Endothelial cell of umbilical vein (primary cell): Measurements from ENCODE around the gene CCER1. TPM values are rescaled to one million over a fixed set of nuclear protein-coding genes. Genes with fewer than 3 reads are reported as not detected.

Source experiments
- BruUV-seq: library from RNA; stranded (reverse); fragments of 400-500 nt; replicated peaks from 2 replicates; lab custom pipeline; 2021; lab: Mats Ljungman, UMichigan
- CTCF ChIA-PET: fragments of 300-600, 350-600 bp; sonication (Branson Sonifier 250); formaldehyde crosslinking; loops from one replicate; lab custom pipeline; 2021; ENCODE audit warnings: antibody characterized with exemption, inconsistent platforms; lab: Charles Lee
- POLR2A ChIA-PET: fragments of 300-600, 350-600 bp; sonication (Branson Sonifier 250); formaldehyde crosslinking; loops from one replicate; lab custom pipeline; 2021; ENCODE audit warnings: antibody characterized with exemption, inconsistent platforms; lab: Charles Lee
- DNase-seq: peaks from one replicate; pipeline ENCODE4 v3.0.0-alpha.2; 2011; ENCODE audit warnings: low read depth, low spot score
- FAIRE-seq: peaks from 2 replicates; lab custom pipeline; 2011; peaks lifted over from hg19 to GRCh38; lab: Jason Lieb, UNC
- H2AFZ ChIP-seq: 2 replicates; pipeline ENCODE4 v1.6.0; 2012; ENCODE audit warnings: low read depth, low read length, control low read depth, inconsistent platforms
- H3K27ac ChIP-seq: 2 replicates; pipeline ENCODE4 v1.5.1; 2011; ENCODE audit warnings: low read depth, mild to moderate bottlenecking, control low read depth, low read length, moderate library complexity; ENCODE audit not compliant: insufficient read depth
- H3K27me3 ChIP-seq, 2 experiments: 2 replicates each; pipeline versions ENCODE4 v1.6.0 to v1.6.1; 2011; ENCODE audit warnings: low read length in 2 of 2, mixed read lengths in 1 of 2; ENCODE audit not compliant: control insufficient read depth in 2 of 2, insufficient read depth in 2 of 2
- H3K36me3 ChIP-seq, 2 experiments: 2 replicates in 1 of 2; 3 replicates in 1 of 2; pipeline ENCODE4 v1.5.1; 2011; ENCODE audit warnings: low read length in 2 of 2, mild to moderate bottlenecking in 1 of 2, moderate library complexity in 1 of 2; ENCODE audit not compliant: control insufficient read depth in 2 of 2, insufficient read depth in 2 of 2; ENCODE audit errors: extremely low read depth in 1 of 2
- H3K4me1 ChIP-seq: 3 replicates; pipeline ENCODE4 v1.5.1; 2011; ENCODE audit warnings: mild to moderate bottlenecking, low read length; ENCODE audit not compliant: control insufficient read depth, insufficient read depth; ENCODE audit errors: extremely low read depth
- H3K4me2 ChIP-seq: 2 replicates; pipeline ENCODE4 v1.6.1; 2011; ENCODE audit warnings: low read length, control low read depth, mixed read lengths; ENCODE audit not compliant: insufficient read depth
- H3K4me3 ChIP-seq, 3 experiments: fragments of 200-600 bp in 1 of 3; sonication (generic), shearing (Covaris generic) in 1 of 3; replicated peaks in 1 of 3; 2 replicates each; pipeline ENCODE4 v1.5.1; 2011 to 2016; ENCODE audit warnings: control low read depth in 3 of 3, low read length in 3 of 3, mild to moderate bottlenecking in 2 of 3, inconsistent platforms in 1 of 3, low read depth in 1 of 3, moderate library complexity in 1 of 3; ENCODE audit not compliant: insufficient read depth in 1 of 3
- H3K79me2 ChIP-seq: 2 replicates; pipeline ENCODE4 v1.6.0; 2012; ENCODE audit warnings: low read length, inconsistent platforms; ENCODE audit not compliant: control insufficient read depth, insufficient read depth
- H3K9ac ChIP-seq: replicated peaks from 2 replicates; pipeline ENCODE3; 2011; ENCODE audit warnings: low read length, control low read depth; ENCODE audit not compliant: insufficient read depth; ENCODE audit errors: extremely low read depth
- H3K9me1 ChIP-seq: replicated peaks from 3 replicates; pipeline ENCODE4 v1.6.0; 2011; ENCODE audit warnings: mild to moderate bottlenecking, low read length; ENCODE audit not compliant: control insufficient read depth, insufficient read depth; ENCODE audit errors: extremely low read depth
- H3K9me3 ChIP-seq: replicated peaks from 2 replicates; pipeline ENCODE4 v1.5.1; 2012; ENCODE audit warnings: low read length, inconsistent platforms; ENCODE audit not compliant: control insufficient read depth, insufficient read depth
- H4K20me1 ChIP-seq: replicated peaks from 2 replicates; pipeline ENCODE3; 2011; ENCODE audit warnings: mild to moderate bottlenecking, low read length; ENCODE audit not compliant: control insufficient read depth, insufficient read depth; ENCODE audit errors: extremely low read depth
- EZH2 ChIP-seq: IDR thresholded peaks from 2 replicates; pipeline ENCODE4 v1.6.1; 2012; ENCODE audit warnings: borderline replicate concordance, low read depth, mild to moderate bottlenecking, moderate library complexity, low read length, inconsistent platforms; ENCODE audit not compliant: severe bottlenecking
- FOS ChIP-seq: IDR thresholded peaks from 2 replicates; pipeline ENCODE4 v1.6.1; 2011; ENCODE audit warnings: mild to moderate bottlenecking, low read length, moderate library complexity, borderline replicate concordance; ENCODE audit not compliant: insufficient read depth
- GATA2 ChIP-seq: IDR thresholded peaks from 2 replicates; pipeline ENCODE4 v1.7.0; 2011; ENCODE audit warnings: low read depth, mild to moderate bottlenecking, moderate library complexity, mixed read lengths, low read length; ENCODE audit not compliant: insufficient read length, insufficient read depth
- JUN ChIP-seq: IDR thresholded peaks from 2 replicates; pipeline ENCODE4 v1.6.1; 2011; ENCODE audit warnings: borderline replicate concordance, low read depth; ENCODE audit not compliant: insufficient read length, insufficient read depth
- MYC ChIP-seq: IDR thresholded peaks from one replicate; pipeline ENCODE4 v1.6.1; 2011; ENCODE audit warnings: mild to moderate bottlenecking, low read depth, low read length
- POLR2A ChIP-seq: IDR thresholded peaks from 2 replicates; pipeline ENCODE4 v1.6.1; 2012; ENCODE audit warnings: low read depth, mild to moderate bottlenecking, control low read depth, low read length
- POLR2AphosphoS5 ChIP-seq: IDR thresholded peaks from 2 replicates; pipeline ENCODE4 v1.6.1; 2012; ENCODE audit warnings: low read depth, mild to moderate bottlenecking, control low read depth, low read length, moderate library complexity; ENCODE audit not compliant: insufficient read depth
- dilution Hi-C: fragments of 300-500 bp; cut with MboI; formaldehyde crosslinking; loops from one replicate; pipeline ENCODE4 v1.15.0; 2019; ENCODE audit warnings: low sequenced_read_pairs; ENCODE audit not compliant: extremely low pct_ligation_motif_present
- intact Hi-C: fragments of 100-400 bp; cut with micrococcal nuclease; formaldehyde crosslinking; loops from one replicate; pipeline ENCODE4 v1.10.0; 2022
- polyA plus RNA-seq, 4 experiments: library from polyadenylated mRNA; depleted of rRNA in 3 of 4; stranded (reverse) in 3 of 4; unstranded in 1 of 4; fragments of >200 nt; gene quantifications; 2 replicates each; pipeline versions ENCODE4 v1.2.1 to v1.2.3, GENCODE V29; 2011 to 2012; ENCODE audit warnings: missing spikeins in 1 of 4
- total RNA-seq: library from RNA; stranded (reverse); gene quantifications from 2 replicates; pipeline ENCODE4 v1.2.3, GENCODE V29; 2021
- TF ChIP-seq, protein P1 (sequence below): IDR thresholded peaks from 2 replicates; pipeline ENCODE4 v1.6.1; 2011; ENCODE audit not compliant: insufficient read depth, insufficient read length
- TF ChIP-seq, protein P2 (sequence below), 2 donors: IDR thresholded peaks; 1 replicate in 1 of 2; 2 replicates in 1 of 2; pipeline ENCODE4 v1.5.1; 2011; ENCODE audit warnings: low read length in 2 of 2, mild to moderate bottlenecking in 2 of 2, moderate library complexity in 2 of 2, control low read depth in 1 of 2, inconsistent platforms in 1 of 2, low read depth in 1 of 2; ENCODE audit not compliant: insufficient read depth in 1 of 2; ENCODE audit errors: extremely low read depth in 1 of 2

The CCER1 gene
- total and polyA plus RNA-seq, 2 donors (not counting 3 experiments of a cell fraction or from before 2014, with no cell fraction given): not detected

- intact Hi-C loops (no loop called here), dilution Hi-C loops (no loop called here)
- Histone ChIP-seq H3K27ac (no peak overlapping the region), H3K36me3 (no peaks in the 10 kb centered on the region), H3K9me3 (no peaks in the 10 kb centered on the region), H3K9ac (no peak overlapping the region), H3K79me2 (no peaks in the 10 kb centered on the region), H3K4me2 (no peak overlapping the region), H2AFZ (no peak overlapping the region), H3K9me1 (no peaks in the 10 kb centered on the region), H3K4me3 (no peak overlapping the region), H3K4me1 (peaks cover 11% of the 10 kb centered on the region), H4K20me1 (no peaks in the 10 kb centered on the region), H3K27me3 (no peaks in the 10 kb centered on the region)
- CTCF ChIA-PET: interaction anchor here (0.6 to 3.0 kb wide), 9 partner anchors 9 to 1647 kb away, joined by 3 to 20 read pairs (median 4); no protein-coding TSS in a partner anchor
- DNase-seq (no peak), FAIRE-seq (no peak)
- POLR2A ChIA-PET: no interaction called here
- TF ChIP-seq POLR2AphosphoS5 (no peak), JUN (no peak), EZH2 (no peak), FOS (no peak), GATA2 (no peak), POLR2A (no peak), MYC (no peak)
- TF ChIP-seq, protein P1, sequence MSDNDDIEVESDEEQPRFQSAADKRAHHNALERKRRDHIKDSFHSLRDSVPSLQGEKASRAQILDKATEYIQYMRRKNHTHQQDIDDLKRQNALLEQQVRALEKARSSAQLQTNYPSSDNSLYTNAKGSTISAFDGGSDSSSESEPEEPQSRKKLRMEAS: no peak
- TF ChIP-seq, protein P2, sequence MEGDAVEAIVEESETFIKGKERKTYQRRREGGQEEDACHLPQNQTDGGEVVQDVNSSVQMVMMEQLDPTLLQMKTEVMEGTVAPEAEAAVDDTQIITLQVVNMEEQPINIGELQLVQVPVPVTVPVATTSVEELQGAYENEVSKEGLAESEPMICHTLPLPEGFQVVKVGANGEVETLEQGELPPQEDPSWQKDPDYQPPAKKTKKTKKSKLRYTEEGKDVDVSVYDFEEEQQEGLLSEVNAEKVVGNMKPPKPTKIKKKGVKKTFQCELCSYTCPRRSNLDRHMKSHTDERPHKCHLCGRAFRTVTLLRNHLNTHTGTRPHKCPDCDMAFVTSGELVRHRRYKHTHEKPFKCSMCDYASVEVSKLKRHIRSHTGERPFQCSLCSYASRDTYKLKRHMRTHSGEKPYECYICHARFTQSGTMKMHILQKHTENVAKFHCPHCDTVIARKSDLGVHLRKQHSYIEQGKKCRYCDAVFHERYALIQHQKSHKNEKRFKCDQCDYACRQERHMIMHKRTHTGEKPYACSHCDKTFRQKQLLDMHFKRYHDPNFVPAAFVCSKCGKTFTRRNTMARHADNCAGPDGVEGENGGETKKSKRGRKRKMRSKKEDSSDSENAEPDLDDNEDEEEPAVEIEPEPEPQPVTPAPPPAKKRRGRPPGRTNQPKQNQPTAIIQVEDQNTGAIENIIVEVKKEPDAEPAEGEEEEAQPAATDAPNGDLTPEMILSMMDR (IDR thresholded peaks at IDR 0.05; ENCODE audit: extremely low read depth in 1 of 2, insufficient read depth in 1 of 2, low read depth in 1 of 2, low read length in 2 of 2): no peak
- BruUV-seq: no TSS peak
Measured at GRCh38 chr12:90969346-90969745, 14.4 kb upstream of the CCER1 start.
